NCI-H146 treated with DMSO at 0.1 percent for 48 hours (cell line): ENCODE results near the gene CREG2.

Source experiments
- DNase-seq: peaks from one replicate; lab custom pipeline; 2025; ENCODE audit not compliant: unreplicated experiment; lab: John Stamatoyannopoulos, UW

The CREG2 gene, protein sequence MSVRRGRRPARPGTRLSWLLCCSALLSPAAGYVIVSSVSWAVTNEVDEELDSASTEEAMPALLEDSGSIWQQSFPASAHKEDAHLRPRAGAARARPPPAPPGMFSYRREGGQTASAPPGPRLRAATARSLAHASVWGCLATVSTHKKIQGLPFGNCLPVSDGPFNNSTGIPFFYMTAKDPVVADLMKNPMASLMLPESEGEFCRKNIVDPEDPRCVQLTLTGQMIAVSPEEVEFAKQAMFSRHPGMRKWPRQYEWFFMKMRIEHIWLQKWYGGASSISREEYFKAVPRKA

DNA sequence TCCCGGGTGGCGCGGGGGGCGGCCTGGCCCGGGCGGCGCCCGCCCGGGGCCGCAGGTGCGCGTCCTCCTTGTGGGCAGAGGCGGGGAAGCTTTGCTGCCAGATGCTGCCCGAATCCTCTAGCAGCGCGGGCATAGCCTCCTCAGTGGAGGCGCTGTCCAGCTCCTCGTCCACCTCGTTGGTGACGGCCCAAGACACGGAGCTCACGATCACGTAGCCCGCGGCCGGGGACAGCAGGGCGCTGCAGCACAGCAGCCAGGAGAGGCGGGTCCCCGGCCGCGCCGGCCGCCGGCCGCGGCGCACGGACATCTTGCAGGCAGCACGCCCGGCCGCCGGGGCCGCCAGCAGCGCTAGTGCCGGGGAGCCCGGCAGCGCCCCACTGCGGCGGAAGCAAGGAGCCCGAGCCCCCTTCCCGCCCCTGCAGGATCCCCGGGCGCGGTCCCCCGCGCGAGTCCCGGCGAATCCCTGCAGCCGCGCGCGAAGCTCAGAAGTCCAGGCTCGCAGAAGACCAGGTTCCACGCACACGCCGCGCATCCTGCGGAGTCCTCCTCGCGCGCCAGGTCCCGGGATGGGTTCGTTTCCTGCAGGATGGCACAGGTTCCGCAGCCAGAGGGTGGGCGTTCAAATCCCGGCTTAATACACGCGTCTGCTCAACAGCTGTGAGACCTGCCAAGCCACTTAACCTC lies at the start of gene CREG2:
Gene CREG2, minus strand, starts transcription at position 353 of the 684 bp plus-strand sequence. Its CDS starts 46 bp downstream, at position 307.
- no peak for DNase-seq

DNA sequence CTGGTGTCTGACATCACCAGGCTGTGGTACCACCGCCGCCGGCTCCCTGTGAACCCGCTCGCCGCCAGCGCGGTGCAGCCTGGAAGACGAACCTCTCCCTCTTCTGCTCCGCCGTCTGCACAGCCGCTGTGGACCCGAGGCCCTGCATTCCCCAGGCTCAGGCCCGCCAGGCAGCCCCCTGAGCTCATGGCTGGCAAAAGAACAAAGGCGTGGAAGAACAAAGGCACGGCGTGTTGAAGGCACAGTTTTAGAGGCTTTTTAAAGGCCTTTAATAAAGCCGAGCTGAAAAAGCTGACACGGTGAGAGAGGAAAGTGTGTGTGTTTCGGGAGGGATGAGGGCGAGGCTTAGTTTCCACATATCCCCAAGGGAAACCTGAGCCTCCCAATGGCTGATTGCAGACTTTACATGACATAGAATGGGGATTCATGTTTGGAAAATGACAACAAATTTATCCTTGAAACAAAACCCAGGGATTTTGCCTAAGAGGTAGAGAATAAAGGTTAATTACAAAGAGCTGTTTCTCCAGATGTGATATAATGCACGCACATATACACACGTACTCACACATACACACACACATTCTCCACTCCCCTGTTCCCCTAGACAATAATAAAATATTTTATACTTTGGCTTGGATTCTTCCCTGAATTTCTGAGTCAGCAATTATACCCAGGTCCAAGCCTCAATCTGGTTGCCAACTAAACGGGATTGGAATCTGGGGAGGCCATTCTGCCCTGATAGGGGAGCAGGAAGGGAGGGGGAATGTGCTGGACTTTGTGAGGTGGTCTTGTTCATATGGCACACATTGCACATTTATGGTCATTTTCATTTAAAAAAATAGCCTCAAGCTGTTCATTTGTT lies 47.9 kb upstream of the CREG2 start:
- DNase-seq = no peak

DNA sequence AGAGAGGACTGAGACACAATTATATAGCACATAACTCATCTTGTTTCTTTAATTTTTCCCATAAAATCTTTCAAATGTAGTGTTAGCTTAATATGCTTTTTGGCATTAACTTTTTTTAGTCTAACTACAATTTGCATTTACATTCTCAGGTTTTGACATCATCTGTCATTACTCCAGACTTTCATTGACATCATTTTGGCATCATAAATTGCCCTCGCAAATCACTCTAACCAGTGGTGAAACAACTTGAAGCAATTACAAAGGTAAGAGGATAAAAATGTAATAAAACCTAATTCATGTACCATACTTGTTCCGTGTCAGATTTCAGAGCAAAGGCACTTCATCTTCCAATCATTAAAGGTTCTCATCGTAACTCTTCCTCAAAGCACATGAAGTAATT lies 46.2 kb upstream of the CREG2 start:
- no peak for DNase-seq

DNA sequence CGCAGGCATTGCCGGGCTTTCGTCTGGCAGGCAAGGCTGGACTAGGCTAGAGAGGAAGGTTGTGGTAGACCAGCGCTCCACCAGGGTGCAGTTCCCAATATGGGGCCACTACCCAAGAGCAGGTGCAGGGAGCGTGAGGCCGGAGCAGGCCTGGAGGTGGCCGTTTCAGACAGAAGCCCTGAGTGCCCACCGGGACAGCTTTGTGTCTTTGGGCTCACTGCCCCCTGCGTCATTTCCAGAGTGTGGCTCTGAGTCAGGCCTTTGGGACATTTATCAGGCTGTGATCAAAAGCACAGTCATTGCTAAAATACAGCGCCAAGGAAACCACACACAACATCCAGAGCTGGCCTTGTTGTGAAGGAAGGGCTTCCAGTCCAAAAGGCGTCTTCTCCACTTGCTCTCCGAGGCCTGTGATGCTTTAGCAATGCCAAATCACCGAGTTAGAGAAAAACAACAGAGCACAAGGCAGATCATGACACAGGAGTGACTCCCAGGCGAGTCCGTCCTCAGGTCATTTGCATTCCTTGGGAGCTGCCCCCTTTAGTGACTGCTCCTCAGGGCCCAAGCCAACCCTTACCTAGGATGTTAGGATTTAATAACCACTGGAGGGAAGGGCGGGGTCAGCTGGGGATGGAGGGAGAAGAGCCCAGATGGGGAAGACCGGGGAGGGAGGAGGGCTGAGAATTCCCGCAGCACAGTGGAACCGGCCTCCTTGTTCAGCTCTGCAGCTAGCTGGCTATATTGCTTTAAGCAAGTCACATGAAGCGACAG lies 45.3 kb upstream of the CREG2 start:
- no peak for DNase-seq

DNA sequence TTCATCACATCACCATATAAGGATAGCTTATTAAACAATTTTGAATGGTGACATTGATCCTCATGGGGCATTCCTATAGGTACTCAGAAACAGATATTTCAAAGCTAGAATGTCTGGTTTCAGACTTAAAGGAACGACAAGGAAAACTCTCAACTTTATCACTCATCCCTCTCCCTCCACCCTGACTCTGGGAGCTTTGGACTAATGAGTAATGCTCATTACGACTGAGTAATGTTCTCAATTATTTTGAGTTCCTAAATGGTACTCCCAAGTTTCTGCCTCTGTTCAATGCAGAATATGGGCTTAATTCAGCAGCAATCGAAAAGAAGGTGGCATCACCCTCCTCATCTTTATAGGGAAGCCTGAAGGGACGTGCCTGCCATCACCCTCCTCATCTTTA lies 44.2 kb upstream of the CREG2 start:
- DNase-seq = no peak

DNA sequence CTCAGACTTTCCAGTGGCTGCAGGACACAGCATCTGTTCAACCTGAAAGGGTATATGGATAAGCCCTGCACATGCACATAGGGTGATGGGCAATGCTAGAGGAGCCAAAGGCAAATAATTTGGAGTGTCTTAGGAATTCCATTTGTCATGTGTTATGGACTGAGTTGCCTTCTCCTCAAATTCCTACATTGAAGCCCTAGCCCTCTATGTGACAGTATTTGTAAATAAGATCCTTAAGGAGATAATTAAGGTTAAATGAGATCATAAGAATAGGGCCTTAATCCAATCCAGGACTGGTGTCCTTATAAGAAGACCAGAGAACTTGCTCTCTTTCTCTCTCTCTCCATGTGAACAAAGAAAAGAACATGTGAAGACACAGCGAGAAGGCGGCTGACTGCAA lies 42.9 kb upstream of the CREG2 start:
- no peak for DNase-seq

DNA sequence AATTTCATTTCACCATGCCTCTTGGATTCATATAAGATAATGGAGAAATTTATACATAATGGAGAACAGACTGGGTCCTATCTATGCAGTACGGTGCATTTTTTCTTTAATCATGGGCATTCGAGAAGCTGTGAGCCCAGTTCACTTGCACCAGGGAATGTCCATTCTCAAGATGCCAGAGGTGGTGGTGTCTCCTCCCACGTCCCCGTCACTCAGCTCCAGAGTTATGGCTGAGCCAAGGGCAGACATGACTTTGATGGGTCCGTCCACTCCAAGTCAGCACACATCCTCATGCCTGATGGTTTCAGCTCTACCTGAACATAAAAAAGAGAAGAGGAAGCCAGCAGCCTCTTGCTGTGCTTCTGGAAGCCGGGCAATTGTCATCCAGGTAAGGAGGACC lies 42.1 kb upstream of the CREG2 start:
- DNase-seq = no peak

DNA sequence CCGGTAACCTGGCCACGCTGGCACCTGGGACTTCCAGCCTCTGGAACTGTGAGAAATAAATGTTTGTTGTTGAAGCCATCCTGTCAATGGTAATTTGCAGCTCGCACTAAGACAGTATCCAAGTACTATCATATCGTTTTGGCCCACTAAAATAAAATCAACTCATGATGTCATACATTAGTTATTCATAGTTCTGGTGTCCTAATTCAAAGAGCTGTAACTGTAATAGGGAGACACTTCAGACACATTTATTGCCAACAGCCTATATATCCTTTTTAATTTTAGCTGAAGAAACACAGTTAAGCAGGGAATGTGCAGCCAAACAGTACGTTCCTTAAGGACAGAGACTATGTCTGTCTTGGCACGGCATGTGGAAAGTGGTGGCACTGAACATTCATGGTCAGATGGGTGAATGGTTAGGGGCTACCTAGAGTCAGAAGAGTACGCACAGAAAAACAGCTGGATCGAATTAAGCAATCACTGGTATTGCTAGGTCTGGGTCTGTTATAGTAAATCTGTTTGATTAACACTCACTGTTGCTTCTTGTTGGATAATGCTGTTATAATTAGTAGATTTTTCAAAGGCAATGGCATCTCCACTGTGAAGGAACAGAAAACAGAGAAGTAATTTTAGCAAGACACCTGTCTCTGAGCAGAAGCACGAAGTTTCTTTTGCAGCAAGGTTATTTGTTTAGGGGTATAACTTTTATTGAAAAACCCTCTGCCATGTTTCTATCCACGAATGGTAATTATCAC lies 41.3 kb upstream of the CREG2 start:
- no peak for DNase-seq

DNA sequence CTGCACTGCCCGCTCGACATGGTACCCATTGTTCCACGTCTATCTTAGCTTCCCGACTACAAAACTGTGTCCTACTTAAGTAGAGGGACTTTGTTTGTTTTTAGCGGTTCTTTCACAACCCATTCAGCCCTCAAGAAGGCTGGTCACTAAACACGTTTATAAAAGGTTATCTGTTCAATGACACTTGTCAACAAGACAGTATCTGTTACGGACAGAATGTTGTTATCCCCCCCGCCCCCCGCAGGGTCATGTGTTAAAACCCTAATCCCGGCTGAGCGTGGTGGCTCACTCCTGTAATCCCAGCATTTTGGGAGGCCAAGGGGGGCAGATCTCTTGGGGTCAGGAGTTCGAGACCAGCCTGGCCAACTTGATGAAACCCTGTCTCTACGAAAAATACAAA lies 40.4 kb upstream of the CREG2 start:
- DNase-seq = no peak

DNA sequence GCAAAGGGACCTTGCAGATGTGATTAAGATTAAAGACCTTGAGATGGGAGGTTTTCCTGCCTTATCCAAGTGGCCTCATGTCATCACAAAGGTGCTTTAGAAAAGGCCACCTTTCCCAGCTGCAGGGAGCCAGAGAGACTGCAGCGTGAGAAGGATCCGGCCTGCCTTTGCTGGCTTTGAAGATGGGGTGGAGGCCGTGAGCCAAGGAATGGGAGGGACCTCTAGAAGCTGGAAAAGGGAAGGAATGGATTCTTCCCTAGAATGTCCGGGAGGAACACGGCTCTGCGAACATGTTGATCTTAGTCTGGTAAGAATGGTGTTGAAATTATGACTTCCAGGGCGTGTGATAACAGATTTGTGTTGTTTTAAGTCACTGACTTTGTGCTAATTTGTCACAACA lies 39.9 kb upstream of the CREG2 start:
- no peak for DNase-seq

DNA sequence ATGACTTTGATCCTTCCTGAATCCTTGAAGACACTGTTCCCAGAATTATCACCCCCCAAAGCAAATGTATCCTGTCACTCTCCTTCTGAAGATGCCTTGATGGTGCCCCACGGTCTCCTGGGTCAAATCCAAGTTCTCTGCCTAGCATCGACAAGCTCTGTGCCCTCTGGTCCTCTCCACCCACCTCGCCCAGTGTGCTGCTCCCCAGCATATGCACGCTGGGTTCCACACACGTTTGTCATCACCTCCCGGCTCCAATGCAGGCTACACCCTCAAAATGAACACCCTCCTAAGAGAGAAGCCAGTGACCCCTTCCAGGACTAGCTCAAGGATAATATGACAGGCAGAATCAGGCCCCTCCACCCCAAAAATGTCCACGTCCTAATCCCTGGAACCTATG lies 39.5 kb upstream of the CREG2 start:
- no peak for DNase-seq

DNA sequence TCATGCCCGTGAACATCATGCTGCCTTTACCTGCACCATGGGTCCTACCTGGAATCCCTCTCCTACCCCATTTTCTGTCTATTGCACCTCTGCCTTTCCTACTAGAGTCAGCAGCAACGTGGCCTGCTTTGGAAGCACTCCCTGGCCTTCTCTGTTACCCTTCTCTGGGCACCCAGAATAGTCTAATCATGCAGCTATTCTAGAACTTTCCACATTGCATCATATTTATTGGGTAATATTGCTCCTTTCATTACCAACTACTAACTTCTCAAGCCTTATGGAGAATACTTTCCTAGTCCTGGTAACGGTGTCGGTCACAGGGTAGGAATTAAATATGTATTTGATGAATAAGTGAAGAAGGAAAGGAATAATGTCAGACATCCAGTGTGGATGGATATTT lies 33.3 kb upstream of the CREG2 start:
- no peak for DNase-seq

DNA sequence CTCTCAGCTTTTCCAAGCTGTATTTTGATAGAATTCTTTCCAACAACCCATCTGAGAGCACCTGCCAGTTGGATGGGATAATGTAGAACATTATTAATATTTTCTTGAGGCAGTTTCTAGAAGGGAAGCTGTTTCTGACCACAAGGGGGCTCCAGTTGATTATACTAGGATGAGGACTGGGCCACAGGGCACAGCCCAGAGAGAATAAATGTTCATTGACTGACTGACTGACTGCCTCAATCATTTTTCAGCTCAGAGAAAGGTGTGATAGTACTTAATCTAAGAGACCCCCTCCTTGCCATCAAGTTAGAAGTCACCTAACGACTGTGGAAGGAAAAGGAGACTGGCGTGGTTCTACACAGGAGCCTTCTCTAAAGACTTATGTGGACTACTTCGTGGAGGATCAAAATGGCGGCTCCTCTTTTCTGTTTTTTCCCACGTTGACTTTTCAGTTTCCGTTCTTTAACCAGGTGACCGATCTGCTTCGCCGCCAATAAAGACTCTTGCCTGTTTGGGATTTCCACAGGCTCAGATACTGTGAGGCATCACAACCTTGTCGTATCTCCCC lies 31.9 kb upstream of the CREG2 start:
- no peak for DNase-seq

DNA sequence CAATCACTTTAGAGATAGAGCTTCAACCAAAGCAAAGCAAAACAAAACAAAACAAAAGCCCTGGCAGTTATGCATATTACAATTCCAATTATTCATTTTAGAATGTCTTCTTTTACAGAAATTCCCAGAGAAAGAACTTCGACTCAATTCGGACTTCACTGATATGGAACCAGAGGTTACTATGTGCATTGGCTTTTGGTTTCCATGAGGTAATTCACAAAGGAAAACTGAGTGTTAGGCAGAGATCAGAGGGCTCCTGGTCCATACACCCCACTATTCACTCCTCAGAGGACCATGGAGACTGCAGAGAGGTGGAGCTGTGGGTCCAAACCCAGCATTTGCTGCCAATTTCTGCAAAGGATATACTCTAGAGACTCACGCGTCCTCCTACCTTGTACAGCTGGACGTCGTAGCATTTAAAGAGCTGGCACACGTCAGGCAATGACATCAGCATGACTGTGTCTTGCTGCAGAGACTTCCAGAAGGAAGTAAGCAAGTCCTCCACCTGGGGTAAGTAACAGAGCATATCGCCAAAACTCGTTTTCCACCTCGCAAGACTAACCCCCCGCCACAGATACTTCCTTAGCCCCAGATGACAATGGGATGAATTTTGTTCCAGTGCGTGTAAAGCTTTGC lies 31.3 kb upstream of the CREG2 start:
- DNase-seq = no peak

DNA sequence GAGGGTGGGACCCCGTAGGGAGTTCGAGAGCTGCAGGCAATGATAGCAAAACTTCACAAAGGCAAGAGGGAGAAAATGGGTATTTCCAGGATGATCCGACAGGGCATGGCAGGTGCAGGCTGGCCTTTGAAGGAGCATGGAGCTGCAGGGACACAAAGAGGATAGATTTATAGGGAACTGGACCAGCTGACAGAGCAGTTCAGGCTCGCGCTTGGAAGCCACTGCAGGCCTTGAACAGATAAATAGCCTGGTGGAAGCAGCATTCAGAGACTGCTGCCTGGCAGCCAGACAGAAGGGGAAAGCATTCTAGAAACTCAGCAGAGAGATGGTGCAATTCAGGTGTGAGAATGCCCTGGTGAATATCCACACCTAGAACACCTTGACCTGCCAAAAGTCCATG lies 29.3 kb upstream of the CREG2 start:
- no peak for DNase-seq

DNA sequence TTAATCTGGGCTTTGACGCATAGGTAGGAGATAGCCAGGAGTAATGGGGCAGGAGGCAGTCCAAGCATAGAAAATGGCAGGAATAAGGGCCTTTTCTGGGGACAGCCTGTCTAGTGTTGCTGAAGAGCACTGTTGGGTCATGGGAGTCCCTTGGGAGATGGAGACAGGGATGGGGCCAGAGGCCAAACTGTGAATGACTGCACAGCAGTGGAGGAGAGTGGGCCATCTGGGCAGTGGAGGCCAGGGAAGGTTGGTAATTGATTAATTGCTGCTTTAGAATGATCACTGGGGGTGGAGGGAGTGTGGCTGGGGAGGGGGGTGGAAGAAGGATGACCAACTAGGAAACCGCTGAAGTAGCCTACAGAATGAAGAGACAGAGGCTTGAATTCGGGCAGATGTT lies 28.6 kb upstream of the CREG2 start:
- no peak for DNase-seq

DNA sequence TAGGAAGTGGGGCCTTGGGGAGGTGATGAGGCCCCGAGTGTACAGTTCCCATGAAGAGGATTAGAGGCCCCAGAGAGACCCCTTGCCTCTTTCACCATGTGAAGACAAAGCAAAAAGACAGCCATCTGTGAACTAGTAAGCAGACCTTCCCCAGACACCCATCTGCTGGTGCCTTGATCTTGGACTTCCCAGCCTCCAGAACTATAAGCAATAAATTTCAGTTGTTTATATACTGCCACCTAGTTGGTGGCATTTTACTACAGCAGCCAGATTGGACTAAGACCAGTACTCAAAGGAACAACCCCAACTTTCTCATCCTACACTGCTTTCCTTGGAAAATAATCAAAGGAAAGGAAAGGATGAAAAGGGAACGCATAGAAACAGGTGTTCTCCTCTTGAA lies 27.9 kb upstream of the CREG2 start:
- no peak for DNase-seq

DNA sequence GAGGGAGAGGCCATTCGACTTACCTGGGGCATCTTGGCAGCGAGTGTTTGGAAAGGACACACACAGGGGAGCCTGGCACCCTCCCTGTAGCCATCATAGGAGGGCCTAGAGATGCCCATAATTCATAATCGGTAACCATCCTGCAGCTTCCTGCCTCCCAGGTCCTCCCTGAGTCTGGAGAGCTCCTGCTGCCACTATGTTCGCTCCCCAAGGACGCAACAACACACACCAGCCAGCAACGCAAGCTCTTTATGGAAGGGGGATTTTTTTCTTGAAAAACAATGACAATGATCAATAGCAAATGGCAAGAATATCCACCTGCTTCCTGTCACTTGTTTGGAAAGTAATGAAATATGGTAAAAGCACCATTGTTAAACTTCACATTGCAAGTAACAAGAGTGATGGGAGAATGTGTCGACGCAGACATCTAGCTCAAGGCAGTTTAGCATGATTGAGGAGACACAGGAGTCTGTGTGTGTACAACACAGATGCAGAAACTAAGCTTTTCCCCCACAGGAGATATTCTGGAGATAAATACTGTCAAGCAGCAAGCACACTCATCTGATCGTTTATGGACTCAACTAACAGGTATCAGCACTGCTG lies 24.9 kb upstream of the CREG2 start:
- DNase-seq = no peak

DNA sequence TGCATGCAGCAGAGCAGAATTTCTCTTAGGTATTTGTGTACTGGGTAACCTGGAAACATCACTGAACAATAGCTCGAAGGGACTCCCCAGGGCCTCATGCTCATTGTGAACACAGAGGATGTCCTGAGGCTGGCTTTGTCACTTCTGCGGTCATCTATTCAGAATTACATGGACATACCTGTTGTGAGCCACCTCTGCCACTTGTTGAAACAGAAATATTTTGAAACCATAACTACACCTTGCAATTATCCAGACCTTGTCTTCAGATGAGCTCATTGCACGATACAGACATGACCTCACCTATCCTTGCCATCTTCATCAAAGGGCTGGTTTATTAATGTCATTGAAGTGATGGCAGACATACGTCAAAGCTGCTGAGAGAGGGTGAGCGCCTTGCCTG lies 23.4 kb upstream of the CREG2 start:
- no peak for DNase-seq
